ENCODE measurements around the gene HECTD2.

DNA sequence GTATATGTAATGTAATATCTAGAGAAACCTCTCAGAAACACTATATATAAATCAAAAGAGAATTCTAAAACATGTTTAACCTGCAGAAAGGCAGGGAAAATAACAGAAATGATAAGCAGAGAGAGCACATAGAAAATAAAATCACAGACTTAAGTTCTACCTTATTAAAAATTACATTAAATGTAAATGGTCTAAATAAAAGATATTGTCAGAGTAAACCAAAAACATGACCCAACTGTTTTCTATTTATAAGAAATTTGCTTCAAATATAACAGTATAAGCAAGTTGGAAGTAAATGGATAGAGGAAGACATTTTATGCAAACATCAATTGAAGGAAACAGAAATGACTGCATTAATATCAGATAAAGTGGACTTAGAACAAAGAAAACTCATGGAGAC is 43.4 kb downstream of the HECTD2 start:
- TF ChIP-seq LEF1 (IDR thresholded peaks at IDR 0.05; ENCODE audit: borderline replicate concordance) (no peak), CTBP1 (IDR thresholded peaks at IDR 0.05; ENCODE audit: borderline replicate concordance) (no peak), SP1 (IDR thresholded peaks at IDR 0.05) (no peak), TARDBP (IDR thresholded peaks at IDR 0.05) (no peak), FOXM1 (IDR thresholded peaks at IDR 0.05; ENCODE audit: borderline replicate concordance) (no peak)
